CD4-positive, alpha-beta T cell treated with Interleukin-1 beta for 1 hour (primary cell): Measurements from ENCODE around the gene EPHA10.
"Not testable (repeated sequence)": the region's sequence is repeated elsewhere in the genome, so short reads cannot be mapped to it uniquely, and the experiment has no call there.

Source experiments
- DNase-seq, 2 donors: peaks; one replicate each; pipeline ENCODE4 v3.0.0-alpha.2; 2020 to 2022

Gene EPHA10

GRCh38 chr1:37767488-37767887, 2.6 kb upstream of the EPHA10 start:
- DNase-seq = no peak

DNA sequence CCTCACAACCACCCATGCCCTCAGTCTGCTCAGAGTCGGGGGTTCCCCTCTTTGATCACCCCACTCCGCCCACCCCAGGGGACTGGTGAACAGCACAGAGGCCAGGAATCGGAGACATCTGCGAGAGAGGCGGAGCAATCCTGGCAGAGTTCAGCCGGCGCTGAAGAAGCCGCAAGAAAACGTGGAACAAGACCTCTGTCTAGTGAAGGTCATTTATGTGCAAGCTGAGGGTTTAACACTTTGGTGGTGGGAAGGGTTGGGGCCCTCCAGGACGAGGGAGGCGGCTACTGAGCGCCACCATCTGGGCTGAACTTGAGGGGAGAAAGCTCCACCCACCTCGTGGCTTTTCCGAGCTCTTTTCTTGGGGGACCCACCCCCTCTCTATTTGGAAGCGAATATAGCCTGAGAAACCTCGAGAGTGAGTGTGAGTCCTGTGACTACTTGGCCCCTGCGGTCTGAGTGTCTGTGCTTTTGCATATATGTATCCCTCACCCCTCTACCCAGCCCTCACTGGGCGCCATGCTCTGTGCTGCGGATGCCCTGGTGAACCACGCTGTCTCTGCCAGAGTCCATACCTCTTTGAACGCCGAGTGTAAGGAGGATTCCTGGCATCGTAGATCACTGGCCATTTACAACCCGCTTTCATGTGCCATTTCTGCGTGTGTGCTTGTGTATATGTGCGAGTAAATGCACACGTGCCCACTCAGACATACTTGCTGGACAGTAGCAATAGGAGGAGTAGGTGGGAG, 1.2 kb upstream of the EPHA10 start:
- no peak for DNase-seq

- DNase-seq = no peak
Measured at GRCh38 chr1:37764414-37764825, 500 bp downstream of the EPHA10 start.

DNA sequence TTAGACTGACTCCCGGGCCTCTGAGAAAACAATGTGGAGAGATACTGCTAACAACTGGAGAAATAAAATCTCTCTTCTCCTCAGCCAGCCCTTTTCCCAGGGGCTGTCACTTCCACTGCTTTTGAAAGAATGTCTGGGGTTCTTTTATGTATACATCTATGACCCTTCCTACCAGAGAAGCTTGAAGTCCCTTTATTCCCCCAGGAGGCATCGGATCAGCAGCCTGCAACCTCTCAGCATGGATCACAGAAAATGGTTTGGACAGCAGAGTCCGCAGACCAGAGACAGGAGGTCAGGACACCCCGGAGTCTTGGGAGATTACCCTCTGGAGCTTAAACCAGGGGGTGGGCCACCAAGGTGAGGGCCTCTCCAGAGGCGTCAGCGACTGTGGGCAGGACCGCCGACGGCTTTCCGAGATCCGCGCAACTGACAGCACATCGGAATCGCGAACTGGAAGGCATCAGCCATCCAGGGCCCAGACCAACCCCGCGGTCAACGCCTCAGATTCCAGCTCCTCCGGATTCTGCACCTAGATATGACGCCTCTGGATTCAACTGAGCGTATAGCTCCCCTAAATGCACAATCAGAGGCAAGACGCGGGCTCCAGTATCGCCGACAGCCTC, 1.0 kb downstream of the EPHA10 start:
- DNase-seq = no peak

- no peak for DNase-seq
Measured at GRCh38 chr1:37762516-37762915, 2.4 kb downstream of the EPHA10 start.

DNA sequence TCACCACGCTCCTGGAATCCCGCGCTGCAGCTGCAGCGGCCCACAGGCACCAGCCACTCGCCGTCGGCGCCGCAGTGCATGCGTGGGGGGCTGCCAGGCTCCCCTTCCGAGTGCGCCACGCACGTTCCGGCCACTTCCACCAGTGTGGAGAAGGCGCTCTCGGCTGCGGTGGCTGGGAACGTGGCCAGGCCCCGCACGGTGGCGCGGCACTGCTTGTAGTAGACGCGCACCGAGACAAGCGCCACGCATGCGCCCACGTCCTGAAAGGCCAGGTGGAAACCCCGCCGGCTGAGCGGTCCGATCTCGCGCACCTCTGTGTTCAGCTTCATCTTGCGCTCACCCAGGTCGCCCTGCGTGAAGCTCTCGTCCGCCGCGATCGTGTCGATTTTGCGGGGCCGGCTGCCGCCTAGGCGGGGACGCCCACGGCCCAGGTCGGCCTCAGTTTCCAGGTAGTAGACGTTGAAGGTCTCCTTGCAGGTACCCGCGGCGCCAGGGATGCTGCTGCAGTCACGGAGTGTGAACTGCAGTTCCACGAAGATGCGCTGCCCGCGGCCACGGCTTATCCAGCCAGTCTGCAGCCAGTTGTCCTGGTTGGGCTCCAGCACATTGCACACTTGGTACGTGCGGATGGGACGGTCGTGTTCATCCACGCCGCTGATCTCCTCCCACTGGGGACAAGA, 3.4 kb downstream of the EPHA10 start:
- DNase-seq = no peak

GRCh38 chr1:37759451-37759850, 5.5 kb downstream of the EPHA10 start:
- no peak for DNase-seq

GRCh38 chr1:37755951-37756560, 8.9 kb downstream of the EPHA10 start:
- no peak for DNase-seq

DNA sequence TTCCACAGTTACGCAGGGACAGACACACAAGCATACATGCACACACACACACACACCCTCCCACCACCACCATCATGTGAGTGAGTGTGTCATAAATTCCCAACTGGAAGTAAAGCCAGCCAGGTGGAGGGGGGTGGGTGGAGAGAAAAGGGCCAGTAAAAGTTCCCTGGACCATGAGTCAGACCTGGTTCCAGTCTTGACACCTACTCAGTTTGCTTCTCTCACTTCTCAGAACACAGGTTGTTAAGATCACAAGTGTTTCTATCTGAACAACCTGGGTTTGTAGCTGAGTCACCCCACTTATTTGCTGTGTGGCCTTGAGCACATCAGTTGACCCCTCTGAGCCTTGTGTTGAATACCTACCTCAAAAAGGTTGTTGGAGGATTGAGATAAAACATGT, 9.6 kb downstream of the EPHA10 start:
- no peak for DNase-seq

- no peak for DNase-seq
Measured at GRCh38 chr1:37753473-37754321, 11.2 kb downstream of the EPHA10 start.

GRCh38 chr1:37752583-37753471, 12.1 kb downstream of the EPHA10 start:
- no peak for DNase-seq

- DNase-seq = no peak
Measured at GRCh38 chr1:37752213-37752582, 12.7 kb downstream of the EPHA10 start.

- no peak for DNase-seq
Measured at GRCh38 chr1:37748565-37748964, 16.4 kb downstream of the EPHA10 start.

GRCh38 chr1:37746806-37747205, 18.1 kb downstream of the EPHA10 start:
- no peak for DNase-seq

- no peak for DNase-seq
Measured at GRCh38 chr1:37741662-37742061, 23.3 kb downstream of the EPHA10 start.

GRCh38 chr1:37741130-37741529, 23.8 kb downstream of the EPHA10 start:
- DNase-seq = no peak

DNA sequence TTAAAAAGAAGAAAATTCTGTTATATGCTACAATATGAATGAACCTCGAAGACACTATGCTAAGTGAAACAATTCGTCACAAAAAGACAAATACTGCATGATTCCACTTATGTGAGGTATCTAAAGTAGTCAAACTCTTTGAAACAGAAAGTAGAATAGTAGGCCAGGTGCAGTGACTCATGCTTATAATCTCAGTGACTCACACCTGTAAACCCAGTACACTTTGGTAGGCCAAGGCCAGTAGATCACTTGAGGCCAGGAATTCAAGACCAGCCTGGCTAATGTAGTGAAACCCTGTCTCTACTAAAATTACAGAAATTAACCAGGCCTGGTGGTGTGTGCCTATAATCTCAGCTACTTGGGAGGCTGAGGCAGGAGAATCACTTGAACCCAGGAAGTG, 25.7 kb downstream of the EPHA10 start:
- DNase-seq = no peak

- DNase-seq = not testable (repeated sequence)
Measured at GRCh38 chr1:37738619-37739018, 26.3 kb downstream of the EPHA10 start.

- DNase-seq = not testable (repeated sequence)
Measured at GRCh38 chr1:37737975-37738374, 26.9 kb downstream of the EPHA10 start.

GRCh38 chr1:37734629-37735591, 30.0 kb downstream of the EPHA10 start:
- no peak for DNase-seq
